GM23338 (cell line): ENCODE results near the gene PKNOX2.

Experiments used
- CREB1 ChIP-seq: fragments of 250-450 bp; sonication (Bioruptor Pico); IDR thresholded peaks from 2 replicates; pipeline ENCODE4 v1.5.0; 2020; ENCODE audit warnings: low read depth, mild to moderate bottlenecking, moderate library complexity
- EZH2 ChIP-seq: fragments of 200-600 bp; sonication (generic); IDR thresholded peaks from one replicate; pipeline ENCODE4 v1.8.0; 2017; ENCODE audit warnings: antibody characterized with exemption, mild to moderate bottlenecking, low read depth; ENCODE audit not compliant: unreplicated experiment
- EZH2phosphoT487 ChIP-seq: fragments of 200-600 bp; sonication (generic); IDR thresholded peaks from one replicate; pipeline ENCODE4 v1.8.1; 2018; ENCODE audit warnings: antibody characterized with exemption; ENCODE audit not compliant: unreplicated experiment
- POLR2AphosphoS5 ChIP-seq: IDR thresholded peaks from 2 replicates; pipeline ENCODE4 v1.6.1; 2016; ENCODE audit warnings: antibody characterized with exemption, low read depth
- STAT1 ChIP-seq: IDR thresholded peaks from one replicate; pipeline ENCODE4 v1.6.1; 2016; ENCODE audit warnings: antibody characterized with exemption; ENCODE audit not compliant: unreplicated experiment
- TF ChIP-seq, protein P1 (sequence below), 2 experiments: fragments of 200-600 bp in 1 of 2; sonication (generic) in 1 of 2; conservative IDR thresholded peaks; 2 replicates each; pipeline versions ENCODE4 v1.5.1 to v1.6.1; 2016 to 2017; ENCODE audit warnings: antibody characterized with exemption in 2 of 2, low read depth in 2 of 2, mild to moderate bottlenecking in 2 of 2, moderate library complexity in 1 of 2
- TF ChIP-seq, protein P2 (sequence below): IDR thresholded peaks from one replicate; pipeline ENCODE4 v1.6.1; 2018; ENCODE audit warnings: antibody characterized with exemption; ENCODE audit not compliant: unreplicated experiment
- TF ChIP-seq, protein P3 (sequence below): IDR thresholded peaks from 2 replicates; pipeline ENCODE4 v1.6.1; 2016; ENCODE audit warnings: antibody characterized with exemption

DNA sequence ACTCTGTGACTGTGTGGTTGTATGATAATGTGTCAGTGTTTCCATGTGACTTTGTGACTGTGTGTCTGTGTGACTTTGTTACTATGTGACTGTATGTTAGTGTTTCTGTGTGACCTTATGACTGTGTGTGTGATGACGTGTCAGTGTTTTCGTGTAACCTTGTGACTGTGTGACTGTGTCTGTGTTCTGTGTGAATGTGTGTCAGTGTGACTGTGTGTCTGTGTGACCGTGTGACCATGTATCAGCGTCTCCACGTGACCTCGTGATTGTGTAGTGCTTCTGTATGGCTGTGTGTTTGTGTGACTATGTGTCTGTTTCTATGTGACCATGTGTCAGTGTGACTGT, 9.5 kb upstream of the PKNOX2 start:
- TF ChIP-seq, protein P1, sequence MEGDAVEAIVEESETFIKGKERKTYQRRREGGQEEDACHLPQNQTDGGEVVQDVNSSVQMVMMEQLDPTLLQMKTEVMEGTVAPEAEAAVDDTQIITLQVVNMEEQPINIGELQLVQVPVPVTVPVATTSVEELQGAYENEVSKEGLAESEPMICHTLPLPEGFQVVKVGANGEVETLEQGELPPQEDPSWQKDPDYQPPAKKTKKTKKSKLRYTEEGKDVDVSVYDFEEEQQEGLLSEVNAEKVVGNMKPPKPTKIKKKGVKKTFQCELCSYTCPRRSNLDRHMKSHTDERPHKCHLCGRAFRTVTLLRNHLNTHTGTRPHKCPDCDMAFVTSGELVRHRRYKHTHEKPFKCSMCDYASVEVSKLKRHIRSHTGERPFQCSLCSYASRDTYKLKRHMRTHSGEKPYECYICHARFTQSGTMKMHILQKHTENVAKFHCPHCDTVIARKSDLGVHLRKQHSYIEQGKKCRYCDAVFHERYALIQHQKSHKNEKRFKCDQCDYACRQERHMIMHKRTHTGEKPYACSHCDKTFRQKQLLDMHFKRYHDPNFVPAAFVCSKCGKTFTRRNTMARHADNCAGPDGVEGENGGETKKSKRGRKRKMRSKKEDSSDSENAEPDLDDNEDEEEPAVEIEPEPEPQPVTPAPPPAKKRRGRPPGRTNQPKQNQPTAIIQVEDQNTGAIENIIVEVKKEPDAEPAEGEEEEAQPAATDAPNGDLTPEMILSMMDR (conservative IDR thresholded peaks at IDR 0.05; ENCODE audit: low read depth in 2 of 2) = no peak
- TF ChIP-seq POLR2AphosphoS5 (no peak), STAT1 (no peak), EZH2phosphoT487 (no peak), EZH2 (no peak), CREB1 (CRISPR knock-in tag) (no peak)
- TF ChIP-seq, protein P2, sequence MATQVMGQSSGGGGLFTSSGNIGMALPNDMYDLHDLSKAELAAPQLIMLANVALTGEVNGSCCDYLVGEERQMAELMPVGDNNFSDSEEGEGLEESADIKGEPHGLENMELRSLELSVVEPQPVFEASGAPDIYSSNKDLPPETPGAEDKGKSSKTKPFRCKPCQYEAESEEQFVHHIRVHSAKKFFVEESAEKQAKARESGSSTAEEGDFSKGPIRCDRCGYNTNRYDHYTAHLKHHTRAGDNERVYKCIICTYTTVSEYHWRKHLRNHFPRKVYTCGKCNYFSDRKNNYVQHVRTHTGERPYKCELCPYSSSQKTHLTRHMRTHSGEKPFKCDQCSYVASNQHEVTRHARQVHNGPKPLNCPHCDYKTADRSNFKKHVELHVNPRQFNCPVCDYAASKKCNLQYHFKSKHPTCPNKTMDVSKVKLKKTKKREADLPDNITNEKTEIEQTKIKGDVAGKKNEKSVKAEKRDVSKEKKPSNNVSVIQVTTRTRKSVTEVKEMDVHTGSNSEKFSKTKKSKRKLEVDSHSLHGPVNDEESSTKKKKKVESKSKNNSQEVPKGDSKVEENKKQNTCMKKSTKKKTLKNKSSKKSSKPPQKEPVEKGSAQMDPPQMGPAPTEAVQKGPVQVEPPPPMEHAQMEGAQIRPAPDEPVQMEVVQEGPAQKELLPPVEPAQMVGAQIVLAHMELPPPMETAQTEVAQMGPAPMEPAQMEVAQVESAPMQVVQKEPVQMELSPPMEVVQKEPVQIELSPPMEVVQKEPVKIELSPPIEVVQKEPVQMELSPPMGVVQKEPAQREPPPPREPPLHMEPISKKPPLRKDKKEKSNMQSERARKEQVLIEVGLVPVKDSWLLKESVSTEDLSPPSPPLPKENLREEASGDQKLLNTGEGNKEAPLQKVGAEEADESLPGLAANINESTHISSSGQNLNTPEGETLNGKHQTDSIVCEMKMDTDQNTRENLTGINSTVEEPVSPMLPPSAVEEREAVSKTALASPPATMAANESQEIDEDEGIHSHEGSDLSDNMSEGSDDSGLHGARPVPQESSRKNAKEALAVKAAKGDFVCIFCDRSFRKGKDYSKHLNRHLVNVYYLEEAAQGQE = no peak
- TF ChIP-seq, protein P3, sequence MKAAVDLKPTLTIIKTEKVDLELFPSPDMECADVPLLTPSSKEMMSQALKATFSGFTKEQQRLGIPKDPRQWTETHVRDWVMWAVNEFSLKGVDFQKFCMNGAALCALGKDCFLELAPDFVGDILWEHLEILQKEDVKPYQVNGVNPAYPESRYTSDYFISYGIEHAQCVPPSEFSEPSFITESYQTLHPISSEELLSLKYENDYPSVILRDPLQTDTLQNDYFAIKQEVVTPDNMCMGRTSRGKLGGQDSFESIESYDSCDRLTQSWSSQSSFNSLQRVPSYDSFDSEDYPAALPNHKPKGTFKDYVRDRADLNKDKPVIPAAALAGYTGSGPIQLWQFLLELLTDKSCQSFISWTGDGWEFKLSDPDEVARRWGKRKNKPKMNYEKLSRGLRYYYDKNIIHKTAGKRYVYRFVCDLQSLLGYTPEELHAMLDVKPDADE = no peak
